AG04450 (cell line): ENCODE measurements around the gene L3MBTL4. TPM values are rescaled to one million over a fixed set of nuclear protein-coding genes. Genes with fewer than 3 reads are reported as not detected.
"Not testable (repeated sequence)": the region's sequence is repeated elsewhere in the genome, so short reads cannot be mapped to it uniquely, and the experiment has no call there.

Experiments used
- CTCF ChIA-PET: fragments of 300-600, 350-600 bp; formaldehyde crosslinking; extraction: SDS; loops from one replicate; lab custom pipeline; 2022; ENCODE audit warnings: antibody characterized with exemption, inconsistent platforms; lab: Charles Lee
- POLR2A ChIA-PET: fragments of 350-600 bp; formaldehyde crosslinking; extraction: SDS; loops from one replicate; lab custom pipeline; 2021; ENCODE audit warnings: antibody characterized with exemption, inconsistent platforms; lab: Yijun Ruan, JAX
- DNase-seq: peaks from one replicate; pipeline ENCODE4 v3.0.0-alpha.2; 2011; ENCODE audit warnings: low read depth, low spot score
- H3K27ac ChIP-seq: one replicate; pipeline ENCODE4 v1.5.1; 2012; ENCODE audit warnings: low read depth, low read length, control low read depth
- H3K27me3 ChIP-seq: one replicate; pipeline ENCODE4 v1.6.0; 2012; ENCODE audit warnings: low read length; ENCODE audit not compliant: control insufficient read depth, insufficient read depth
- H3K4me3 ChIP-seq: 2 replicates; pipeline ENCODE4 v1.5.1; 2011; ENCODE audit warnings: mild to moderate bottlenecking, low read depth, low read length, control low read depth
- H3K9me3 ChIP-seq: 2 replicates; pipeline ENCODE4 v1.5.1; 2012; ENCODE audit warnings: low read length; ENCODE audit not compliant: control insufficient read depth, insufficient read depth
- CTCF ChIP-seq: IDR thresholded peaks from 2 replicates; pipeline ENCODE4 v1.5.1; 2011; ENCODE audit warnings: low read depth, low read length, control low read depth, inconsistent platforms
- polyA plus RNA-seq: library from polyadenylated mRNA; depleted of rRNA; stranded (reverse); fragments of >200 nt; gene quantifications from 2 replicates; pipeline ENCODE4 v1.2.3, GENCODE V29; 2011

Gene L3MBTL4
- polyA plus RNA-seq, 1 experiment, result 0.05 TPM

GRCh38 chr18:6413579-6414117, 1.1 kb downstream of the L3MBTL4 start:
- Histone ChIP-seq H3K27me3 (peaks cover 20% of the 10 kb centered on the region), H3K27ac (no peak overlapping the region), H3K9me3 (no peaks in the 10 kb centered on the region), H3K4me3 (no peak overlapping the region)
- ChIA-PET POLR2A (no interaction called here), CTCF (no interaction called here)
- no peak for TF ChIP-seq CTCF
- DNase-seq, result no peak

DNA sequence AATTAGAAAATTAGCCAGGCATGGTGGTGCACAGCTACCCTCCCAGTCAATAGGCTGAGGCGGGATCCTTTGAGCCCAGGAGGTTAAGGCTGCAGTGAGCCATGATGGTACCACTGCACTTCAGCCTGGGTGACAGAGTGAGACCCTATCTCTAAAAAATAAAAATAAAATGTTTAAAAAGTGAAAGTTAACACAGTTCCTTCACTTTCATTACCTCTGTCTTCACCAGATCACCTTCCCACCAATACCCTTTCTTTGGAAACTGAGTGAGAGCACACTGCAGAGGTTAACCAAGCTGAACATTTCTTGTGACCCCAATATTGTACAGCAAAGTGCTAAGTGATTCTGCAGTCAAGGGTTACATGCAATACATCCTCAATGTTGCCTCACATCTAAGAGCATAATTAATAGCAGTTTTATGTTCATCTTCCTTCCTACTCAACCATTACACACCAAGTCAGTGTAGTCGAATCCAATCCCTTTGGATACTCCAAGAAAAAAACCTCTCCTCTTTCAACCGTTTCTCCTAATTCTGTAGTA, 1.7 kb downstream of the L3MBTL4 start:
- ChIA-PET POLR2A (no interaction called here), CTCF (no interaction called here)
- Histone ChIP-seq H3K27ac (no peak overlapping the region), H3K4me3 (no peak overlapping the region), H3K27me3 (peaks cover 20% of the 10 kb centered on the region), H3K9me3 (no peaks in the 10 kb centered on the region)
- TF ChIP-seq CTCF, result no peak
- no peak for DNase-seq

GRCh38 chr18:6411382-6411781, 3.3 kb downstream of the L3MBTL4 start:
- ChIA-PET POLR2A (no interaction called here), CTCF (no interaction called here)
- no peak overlapping the region for H3K4me3 ChIP-seq
- no peak for DNase-seq
- H3K9me3 ChIP-seq, result no peaks in the 10 kb centered on the region
- H3K27ac ChIP-seq, result no peak overlapping the region
- no peak for TF ChIP-seq CTCF
- peaks cover 20% of the 10 kb centered on the region for H3K27me3 ChIP-seq

- no peak for DNase-seq
- H3K27ac ChIP-seq, result no peak overlapping the region
- H3K4me3 ChIP-seq, result no peak overlapping the region
- POLR2A ChIA-PET, result no interaction called here
- H3K27me3 ChIP-seq, result peaks cover 16% of the 10 kb centered on the region
- H3K9me3 ChIP-seq, result no peaks in the 10 kb centered on the region
- CTCF ChIA-PET, result no interaction called here
- TF ChIP-seq CTCF, result no peak
Measured at GRCh38 chr18:6409933-6410332, 4.8 kb downstream of the L3MBTL4 start.

DNA sequence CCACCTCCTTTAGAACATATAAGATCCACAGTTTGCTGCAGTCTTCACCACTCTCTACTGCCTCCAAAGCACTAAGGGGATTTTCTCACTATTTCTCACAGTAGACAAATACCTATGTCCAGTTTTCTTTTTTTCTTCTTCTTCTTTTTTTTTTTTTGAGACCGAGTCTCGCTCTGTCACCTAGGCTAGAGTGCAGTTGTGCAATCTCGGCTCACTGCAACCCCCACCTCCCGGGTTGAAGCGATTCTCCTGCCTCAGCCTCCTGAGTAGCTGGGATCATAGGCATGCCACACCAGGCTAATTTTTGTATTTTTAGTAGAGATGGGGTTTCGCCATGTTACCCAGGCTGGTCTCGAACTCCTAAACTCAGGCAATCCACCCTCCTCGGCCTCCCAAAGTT, 6.2 kb downstream of the L3MBTL4 start:
- H3K27ac ChIP-seq, POLR2A ChIA-PET, DNase-seq, CTCF ChIA-PET, H3K9me3 ChIP-seq, H3K27me3 ChIP-seq, H3K4me3 ChIP-seq: not testable (repeated sequence)
